GM21360 (cell line): ENCODE results near the gene RHOA.

Source experiments
- ATAC-seq: cut with Tn5 transposase; IDR thresholded peaks from one replicate; pipeline ENCODE4 v1.9.1; 2021; ENCODE audit warnings: mild to moderate bottlenecking, moderate library complexity; ENCODE audit not compliant: unreplicated experiment

Gene RHOA

DNA sequence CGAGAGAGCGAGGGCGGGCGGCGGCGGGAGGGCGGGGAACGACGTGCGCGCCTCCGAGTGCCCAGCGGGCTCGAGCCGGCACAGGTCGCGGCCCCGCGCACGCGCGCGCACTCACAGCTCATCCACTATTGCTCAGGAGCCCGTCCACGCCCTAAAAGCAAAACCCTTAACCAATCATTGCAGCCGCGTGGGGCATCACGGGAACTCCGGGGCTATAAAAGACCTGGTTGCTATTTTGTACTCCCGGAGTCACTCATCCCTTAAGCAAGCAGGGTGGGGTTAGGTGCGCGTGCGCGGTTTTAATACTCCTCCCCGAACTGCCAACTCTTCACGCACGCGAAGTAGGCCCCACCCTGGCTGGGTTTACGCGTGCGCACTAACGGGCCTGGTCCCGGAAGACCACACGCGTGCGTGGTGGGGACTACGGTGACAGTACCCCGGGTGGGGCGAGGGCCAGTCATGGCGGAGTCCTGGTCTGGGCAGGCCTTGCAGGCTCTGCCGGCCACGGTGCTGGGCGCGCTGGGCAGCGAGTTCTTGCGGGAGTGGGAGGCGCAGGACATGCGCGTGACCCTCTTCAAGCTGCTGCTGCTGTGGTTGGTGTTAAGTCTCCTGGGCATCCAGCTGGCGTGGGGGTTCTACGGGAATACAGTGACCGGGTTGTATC lies at the start of gene RHOA, which contains the start of gene TCTA:
RHOA (minus strand) TSS at position 9 of the 664 bp plus-strand sequence. CDS start 36,387 bp downstream, outside the sequence.
TCTA (plus strand) TSS at position 456 of the 664 bp plus-strand sequence; CDS start at position 460, 4 bp downstream.
- peak; percentile 79 for ATAC-seq

DNA sequence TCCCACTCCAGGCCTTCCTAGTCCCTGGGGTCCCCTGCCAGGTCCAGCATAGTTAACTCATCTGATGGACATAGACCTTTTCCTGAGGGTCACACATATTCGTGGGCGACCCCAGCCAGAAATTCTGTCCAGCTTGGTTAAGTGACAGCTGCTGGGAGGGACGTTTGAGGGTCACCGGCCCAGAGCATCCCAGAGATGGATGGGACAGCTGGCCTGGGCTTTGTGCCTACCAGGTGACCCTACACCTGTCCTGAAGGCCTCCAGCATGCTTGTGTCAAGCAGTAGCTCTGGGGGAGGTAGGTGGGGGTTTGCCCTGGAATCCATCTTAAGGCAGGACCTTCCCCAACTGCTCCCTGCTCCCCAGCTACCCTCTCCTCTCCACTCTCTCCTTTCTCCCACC lies 49.2 kb upstream of the RHOA start:
- ATAC-seq = no peak

DNA sequence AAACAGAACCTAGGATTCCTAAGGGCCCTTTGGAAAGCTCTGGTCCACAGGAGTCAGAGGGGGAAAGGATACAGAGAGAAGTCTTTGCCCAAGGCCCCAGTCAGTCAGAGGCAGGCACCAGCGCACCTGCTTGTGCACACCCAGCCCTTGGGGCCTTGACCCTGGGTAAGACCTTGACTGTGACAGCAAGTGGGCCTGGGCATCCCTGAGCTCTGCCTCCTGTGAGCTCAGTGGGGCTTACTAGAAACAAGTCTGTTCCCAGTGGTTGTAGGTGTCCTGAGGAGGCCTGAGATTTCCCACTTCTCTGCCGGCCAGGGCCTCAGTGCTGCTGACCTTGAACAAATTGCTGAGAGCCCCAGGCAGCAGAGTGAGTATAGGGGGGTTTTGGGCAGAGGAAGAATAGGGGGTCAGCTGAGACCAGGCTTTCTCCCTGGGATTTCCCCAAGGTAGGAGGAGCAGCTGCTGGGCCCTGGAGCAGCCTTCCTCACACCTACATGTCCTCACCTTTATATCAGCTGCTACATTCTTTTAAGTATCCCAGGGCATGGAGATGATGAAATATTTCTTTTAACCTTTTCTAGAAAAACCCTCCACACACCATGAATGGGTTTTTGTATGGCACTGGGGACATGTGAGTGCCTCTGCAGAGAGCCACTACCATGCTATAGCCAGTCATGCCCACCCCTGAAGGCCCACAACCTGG lies 48.6 kb upstream of the RHOA start:
- ATAC-seq = no peak

DNA sequence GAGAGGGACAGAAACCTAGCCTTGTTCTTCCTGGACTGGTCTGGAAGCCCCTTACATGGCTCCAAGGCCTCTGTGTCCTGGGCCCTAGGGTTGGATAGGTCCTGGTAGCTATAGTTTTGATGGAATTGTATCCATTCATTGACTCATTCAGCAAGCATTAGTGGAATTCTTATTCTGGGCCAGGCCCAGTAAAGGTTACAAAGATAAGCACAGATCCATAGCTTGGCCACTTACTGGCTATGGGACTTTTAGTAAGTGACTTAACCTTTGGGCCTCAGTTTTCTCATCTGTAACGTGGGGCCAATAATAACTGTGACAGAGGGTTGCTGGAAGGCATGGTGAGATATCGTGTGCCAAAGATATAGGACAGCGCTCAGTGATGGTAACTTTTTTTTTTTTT lies 44.7 kb upstream of the RHOA start:
- ATAC-seq = no peak

DNA sequence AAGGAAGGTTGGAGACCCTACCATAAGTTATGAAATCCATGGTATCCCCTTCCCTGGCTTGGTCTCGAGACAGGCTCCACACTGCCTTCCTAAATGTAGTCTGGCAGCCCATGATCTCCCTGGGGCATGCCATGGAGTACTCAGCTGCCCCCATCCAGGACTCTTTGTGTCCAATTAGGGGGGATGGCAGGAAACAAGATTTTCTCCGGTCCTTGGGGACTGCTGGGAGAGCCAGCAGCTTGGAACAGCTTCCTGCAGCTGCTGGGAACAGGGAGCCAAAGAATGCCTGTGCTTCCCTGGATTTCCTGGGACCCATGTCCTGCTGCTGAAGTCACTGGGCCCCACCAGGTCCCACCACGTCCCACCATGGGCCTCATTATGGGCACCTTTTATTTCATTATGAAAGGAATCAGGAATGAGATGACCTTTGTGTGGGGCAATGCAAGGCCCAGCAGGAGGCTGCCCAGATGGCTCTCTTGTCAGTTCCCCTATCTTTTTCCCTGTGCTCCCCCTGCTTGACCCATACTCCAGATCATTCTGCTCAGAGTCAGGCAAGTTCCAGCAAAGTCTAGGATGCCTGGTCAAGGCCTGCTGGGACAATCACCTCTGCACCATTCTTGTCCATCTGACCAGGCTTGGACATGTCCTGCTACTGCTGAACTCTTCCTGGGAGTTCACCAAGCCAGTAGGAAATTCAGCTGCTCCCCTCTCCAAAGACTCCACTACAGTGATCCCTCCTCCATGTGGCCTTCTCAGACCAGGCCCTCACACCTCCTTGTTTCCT lies 43.3 kb upstream of the RHOA start:
- ATAC-seq = no peak

DNA sequence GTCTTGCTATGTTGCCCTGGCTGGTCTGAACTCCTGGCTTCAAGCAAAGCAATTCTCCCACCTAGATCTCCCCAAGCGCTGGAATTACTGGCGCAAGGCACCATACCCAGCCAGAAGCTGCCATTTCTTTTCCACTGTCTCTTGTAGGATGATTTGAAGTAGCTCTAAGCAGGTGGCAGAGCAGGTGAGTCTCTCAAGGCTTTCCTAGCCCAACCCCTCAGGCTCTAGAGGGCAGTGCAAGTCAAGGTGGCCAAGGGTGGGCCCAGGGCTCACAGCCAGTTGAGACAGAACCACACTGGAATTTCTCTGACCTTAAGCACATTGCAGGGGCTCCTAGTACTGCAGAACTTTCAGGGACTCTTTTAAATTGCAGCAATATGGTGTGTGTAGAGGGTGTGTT lies 42.7 kb upstream of the RHOA start:
- ATAC-seq = no peak

DNA sequence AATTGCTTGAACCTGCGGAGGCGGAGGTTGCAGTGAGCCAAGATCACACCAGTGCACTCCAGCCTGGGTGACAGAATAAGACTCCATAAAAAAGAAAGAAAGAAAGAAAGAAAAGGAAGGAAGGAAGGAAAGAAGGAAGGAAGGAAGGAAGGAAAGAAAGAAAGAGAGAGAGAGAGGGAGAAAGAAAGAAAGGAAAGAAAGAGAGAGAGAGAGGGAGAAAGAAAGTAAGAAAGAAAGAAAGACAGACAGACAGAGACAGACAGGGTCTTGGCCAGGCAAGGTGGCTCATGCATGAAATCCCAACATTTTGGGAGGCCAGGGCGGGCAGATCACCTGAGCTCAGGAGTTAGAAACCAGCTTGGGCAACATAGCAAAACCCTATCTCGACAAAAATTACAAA lies 41.8 kb upstream of the RHOA start:
- ATAC-seq = no peak

DNA sequence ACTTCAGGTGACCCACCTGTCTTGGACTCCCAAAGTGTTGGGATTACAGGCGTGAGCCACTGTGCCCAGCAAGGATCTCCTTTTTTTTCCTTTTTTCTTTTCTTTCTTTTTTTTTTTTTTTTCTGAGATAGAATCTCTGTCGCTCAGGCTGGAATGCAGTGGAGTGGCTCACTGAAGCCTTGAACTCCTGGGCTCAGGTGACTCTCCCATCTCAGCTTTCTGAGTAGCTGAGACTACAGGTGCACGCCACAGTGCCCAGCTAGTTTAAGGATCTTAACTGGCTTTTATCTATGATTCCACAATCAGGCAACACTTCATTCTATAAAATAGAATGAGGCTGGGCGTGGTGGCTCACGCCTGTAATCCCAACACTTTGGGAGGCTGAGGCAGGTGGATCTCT lies 33.6 kb upstream of the RHOA start:
- no peak for ATAC-seq

DNA sequence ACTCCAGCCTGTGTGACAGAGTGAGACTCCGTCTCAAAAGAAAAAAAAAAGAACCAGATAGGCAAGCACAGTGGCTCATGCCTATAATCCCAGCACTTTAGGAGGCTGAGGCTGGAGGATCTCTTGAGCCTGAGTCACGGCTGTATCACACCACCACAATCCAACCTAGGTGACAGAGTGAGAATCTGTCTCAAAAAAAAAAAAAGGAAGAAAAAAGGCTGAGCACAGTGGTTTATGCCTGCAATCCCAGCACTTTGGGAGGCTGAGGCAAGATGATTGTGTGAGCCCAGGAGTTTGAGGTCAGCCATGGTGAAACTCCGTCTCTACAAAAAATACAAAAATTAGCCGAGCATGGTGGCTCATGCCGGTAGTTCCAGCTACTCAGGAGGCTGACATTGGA lies 23.0 kb upstream of the RHOA start:
- no peak for ATAC-seq

DNA sequence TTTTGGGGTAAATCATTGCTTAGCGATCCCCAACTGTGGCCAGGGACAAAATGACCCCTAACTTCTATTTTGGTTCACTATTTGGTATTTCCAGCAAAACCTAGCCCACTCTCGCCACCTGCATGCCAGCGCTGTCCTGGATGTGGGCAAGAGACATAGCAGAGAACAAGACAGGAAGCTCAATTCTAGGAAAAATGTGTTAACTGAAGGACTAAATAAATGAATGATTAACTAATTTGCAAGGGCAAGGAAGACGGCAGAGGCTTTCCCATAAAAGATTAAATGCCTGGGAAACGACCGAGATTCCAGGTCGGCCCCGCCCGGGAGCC lies 16.9 kb upstream of the RHOA start:
- no peak for ATAC-seq

DNA sequence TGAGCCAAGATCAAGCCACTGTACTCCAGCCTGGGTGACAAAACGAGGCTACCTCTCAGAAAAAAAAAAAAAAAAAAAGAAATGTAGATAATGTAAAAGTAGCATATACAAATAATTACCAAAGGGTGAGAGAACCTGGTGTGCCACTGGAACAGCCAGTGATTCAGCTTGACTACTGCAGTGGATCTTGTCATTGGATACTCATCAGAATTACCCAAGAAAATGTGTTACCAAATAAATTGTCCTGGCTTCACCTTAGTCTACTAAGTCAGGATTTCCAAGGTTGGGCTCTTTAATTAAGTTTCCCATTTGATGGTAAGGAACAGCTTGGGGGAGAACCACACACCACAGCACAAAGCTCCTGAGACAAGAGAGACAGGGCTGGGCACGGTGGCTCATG lies 15.8 kb upstream of the RHOA start:
- ATAC-seq = no peak

DNA sequence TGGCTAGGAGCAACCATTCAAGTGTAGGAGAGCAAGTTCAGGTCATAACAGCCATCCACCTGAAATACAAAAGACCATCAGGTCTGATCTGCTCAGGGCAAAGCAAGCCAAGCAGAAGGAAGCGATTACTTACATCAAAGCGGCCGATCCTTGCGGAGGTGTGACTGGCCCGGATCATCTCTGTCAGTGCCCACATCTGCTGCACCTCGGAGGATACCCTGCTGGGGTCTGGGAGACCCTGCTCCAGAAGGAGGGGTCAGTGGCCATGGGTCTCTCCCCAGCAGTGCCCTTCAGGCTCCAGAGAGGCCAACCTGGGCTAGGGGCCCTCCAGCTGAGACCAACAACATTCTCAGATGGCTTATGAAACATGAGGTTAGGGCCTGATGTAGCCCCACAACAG lies 13.0 kb upstream of the RHOA start:
- no peak for ATAC-seq

DNA sequence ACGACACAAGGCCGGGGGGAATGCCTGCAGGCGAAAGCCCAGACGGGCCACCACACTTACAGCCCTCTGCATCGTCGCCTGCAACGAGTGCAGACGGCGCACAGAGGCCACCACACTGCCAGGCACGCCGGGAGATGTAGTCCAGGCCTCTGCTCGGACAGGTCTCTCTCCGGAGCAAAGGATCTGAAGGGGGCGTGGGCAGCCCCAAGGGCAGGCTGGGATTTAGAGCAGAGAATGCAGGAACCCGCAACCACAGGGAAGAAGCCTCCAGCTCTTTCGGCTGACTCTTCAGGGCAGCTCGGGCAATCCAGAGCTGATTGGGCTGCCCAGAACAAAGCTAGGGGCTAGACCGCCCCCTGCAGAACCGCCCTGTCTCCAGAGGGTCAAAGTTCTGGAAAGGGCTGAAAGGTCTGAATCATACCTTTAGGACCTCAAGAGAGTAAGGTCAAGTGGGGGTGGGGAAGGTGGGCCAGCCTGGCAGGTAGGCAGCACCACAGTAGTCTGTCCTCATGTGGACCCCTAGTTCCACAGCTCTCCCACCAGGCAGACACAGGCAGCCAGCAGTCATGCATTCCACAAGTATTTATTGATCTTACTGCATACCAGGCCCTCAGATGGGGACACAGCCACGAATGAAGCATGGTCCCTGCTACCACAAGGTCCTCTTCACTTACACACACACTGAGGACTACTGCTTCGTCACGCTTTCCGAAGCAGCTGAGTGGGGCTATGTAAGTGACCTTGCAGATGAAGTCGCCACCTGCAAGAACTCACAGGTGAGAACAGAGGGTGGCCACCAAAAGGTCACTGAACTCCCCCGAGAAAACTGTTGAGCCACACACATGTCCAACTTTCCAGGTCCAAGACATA lies 10.8 kb upstream of the RHOA start, which contains the start of gene AMT:
AMT (minus strand) TSS at position 95 of the 870 bp plus-strand sequence; CDS start at position 72, 23 bp downstream.
- ATAC-seq = no peak

DNA sequence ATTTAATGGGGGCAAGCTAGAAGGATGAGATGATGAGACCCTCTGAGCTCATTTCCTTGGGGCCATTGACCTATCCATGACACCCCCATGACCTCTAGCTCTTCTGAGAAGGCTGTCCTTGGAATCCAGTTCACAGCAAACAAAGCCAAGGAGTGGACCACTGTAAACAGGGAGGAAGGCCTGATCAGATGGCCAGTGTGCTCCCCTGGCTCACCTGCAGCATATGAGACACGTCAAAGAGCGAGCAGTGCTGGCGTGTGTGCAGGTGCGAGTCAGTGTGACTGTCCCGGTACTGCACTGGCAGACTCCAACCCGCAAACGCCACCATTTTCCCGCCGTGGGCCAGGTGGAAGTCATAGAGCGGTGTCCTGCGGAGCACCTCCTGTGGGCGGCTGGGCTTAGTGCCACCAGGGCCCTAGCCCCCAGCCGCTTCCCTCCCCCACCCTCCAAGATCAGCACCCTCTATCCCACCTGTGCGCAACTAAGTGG lies 10.2 kb upstream of the RHOA start:
- no peak for ATAC-seq

DNA sequence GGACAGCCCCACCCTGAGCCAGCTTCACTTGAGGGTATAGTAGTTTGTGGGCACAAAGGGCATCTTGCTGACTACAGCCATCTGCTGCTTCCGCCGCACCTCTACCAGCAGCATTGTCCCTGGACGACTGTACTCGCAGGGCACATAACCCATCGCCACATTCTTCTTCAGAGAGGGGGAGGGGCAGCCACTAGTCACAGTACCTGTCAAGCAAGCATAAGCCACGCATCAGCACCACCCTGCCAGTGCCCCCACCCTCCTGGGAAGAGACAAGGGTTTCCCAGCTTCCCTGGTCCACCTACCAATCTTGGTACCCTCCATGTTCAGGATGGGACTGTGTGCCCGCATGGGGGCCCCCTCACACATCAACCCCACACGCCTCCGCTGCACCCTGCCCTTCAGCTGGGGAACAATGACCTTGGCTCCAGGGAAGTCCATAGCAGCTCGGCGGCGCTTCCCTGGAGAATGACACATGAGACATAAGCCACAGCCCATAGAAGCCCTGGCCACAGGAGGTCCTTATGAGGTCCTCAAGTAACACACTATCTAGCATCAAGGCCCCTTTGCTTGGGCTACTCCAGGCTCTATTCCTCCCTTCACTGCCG lies 5.8 kb upstream of the RHOA start:
- no peak for ATAC-seq

DNA sequence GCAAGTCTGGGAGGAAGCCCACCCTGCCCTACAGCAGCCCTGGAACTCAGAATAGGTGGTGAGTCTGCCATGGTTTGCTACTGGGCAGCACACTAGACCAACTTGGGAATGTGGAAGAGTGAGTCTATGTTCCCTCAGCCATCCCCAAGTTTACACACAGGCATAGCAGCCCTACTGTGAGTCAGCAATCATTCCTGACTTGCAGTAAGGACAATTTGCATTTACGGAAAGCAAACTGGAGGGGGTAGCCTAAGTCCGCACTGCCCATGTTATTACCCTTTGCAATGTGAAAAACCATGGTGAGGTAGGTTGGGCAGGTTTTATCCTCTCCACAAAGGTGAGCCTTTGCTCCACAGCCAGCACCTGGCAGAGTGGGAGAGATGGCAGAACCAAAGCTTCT lies 5.1 kb upstream of the RHOA start:
- no peak for ATAC-seq

DNA sequence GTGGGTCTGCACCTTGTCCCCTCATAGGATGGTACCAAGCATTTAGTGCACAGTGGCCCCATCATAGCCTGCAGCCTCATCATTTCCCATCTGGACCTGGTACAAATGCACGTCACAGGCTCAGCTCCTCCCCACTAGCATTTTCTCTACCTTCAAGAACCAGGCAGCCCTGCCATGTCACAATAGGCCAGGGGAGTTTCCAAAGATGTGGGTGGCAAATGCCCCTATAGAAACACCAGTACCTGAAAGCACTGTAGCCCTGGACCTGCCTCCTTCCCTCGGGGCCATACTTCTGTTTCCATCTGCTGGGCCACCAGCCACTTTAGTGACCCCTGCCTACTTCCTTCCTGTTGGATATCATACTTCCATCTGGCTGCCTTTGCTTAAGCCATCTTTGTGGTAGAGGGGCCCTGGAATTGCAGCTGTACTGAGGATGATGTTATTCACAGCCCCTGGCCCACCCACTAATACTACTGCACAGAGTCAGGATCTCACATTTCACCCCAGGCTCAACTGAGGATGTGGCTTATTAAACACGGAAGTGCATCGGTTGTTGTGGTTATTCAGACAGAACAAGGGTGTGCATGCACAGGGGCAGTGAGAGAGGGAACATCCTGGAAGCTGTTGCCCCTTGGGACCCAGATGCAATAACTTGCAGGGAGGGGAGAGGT lies 4.3 kb upstream of the RHOA start:
- no peak for ATAC-seq

DNA sequence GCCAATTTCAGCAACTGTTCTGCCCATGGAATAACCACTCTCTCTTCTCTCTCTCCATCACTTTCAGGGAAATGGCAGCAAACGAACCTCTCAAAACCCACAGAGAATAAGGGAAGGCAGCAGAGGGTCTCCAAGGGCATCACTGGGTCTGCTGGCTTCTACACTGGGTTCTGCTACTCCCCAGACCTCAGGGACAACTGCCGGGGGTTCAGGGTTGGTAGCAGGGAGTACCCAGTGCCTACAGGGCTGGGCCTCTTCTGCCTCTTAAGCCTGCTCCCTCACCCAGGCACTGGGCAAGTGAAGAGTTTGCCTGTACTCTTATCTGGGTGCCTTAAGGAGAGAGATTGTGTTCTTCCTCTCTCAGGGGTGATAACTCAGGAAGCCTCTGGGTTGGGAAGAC lies 3.0 kb upstream of the RHOA start:
- no peak for ATAC-seq

DNA sequence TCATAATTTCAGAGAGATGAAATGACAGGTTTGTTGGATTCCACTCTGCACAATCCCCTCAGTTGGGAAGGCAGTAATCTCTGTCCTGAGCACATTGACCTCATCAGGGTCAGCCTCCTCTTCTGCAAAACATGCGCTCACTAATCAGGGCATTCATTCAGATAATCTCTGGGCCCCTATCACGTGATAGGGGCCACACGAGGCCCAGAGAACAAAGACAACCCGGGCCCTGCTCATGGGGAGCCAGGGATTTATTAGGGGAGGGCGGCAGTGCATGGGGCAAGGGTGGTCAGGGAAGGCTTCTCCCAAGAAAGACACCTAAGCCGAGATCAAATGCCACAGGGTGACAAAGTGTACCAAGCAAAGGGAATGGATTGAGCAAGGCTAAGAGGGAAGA lies 1.6 kb upstream of the RHOA start:
- no peak for ATAC-seq
